Measurements from ENCODE around the gene PCSK2.

Gene PCSK2

GRCh38 chr20:17300113-17300512, 73.3 kb downstream of the PCSK2 start:
- Histone ChIP-seq H3K4me3 (ENCODE audit: low read depth, low read length) (no peak overlapping the region), H3K4me1 (ENCODE audit: control insufficient read depth, insufficient read depth, low read length) (peaks cover 3% of the 10 kb centered on the region; the same call in 1 of the 2 replicates), H3K36me3 (ENCODE audit: control insufficient read depth, insufficient read depth, low read length) (no peaks in the 10 kb centered on the region), H3K27me3 (ENCODE audit: control insufficient read depth, insufficient read depth, low read length) (no peaks in the 10 kb centered on the region), H3K9ac (ENCODE audit: low read length) (no peak overlapping the region), H3K27ac (ENCODE audit: low read depth, low read length) (no peak overlapping the region), H3K9me3 (ENCODE audit: control insufficient read depth, insufficient read depth, low read depth, low read length) (peaks cover 7% of the 10 kb centered on the region; the same call in 1 of the 2 replicates)

- H3K27me3 ChIP-seq (ENCODE audit: control insufficient read depth, insufficient read depth, low read length) = no peaks in the 10 kb centered on the region
- H3K9ac ChIP-seq (ENCODE audit: low read length) = no peak overlapping the region
- no peaks in the 10 kb centered on the region for H3K36me3 ChIP-seq (ENCODE audit: control insufficient read depth, insufficient read depth, low read length)
- H3K27ac ChIP-seq (ENCODE audit: low read depth, low read length) = no peak overlapping the region
- H3K9me3 ChIP-seq (ENCODE audit: control insufficient read depth, insufficient read depth, low read depth, low read length) = peaks cover 7% of the 10 kb centered on the region; the same call in 1 of the 2 replicates
- H3K4me3 ChIP-seq (ENCODE audit: low read depth, low read length) = no peak overlapping the region
- peaks cover 5% of the 10 kb centered on the region; the same call in 1 of the 2 replicates for H3K4me1 ChIP-seq (ENCODE audit: control insufficient read depth, insufficient read depth, low read length)
Measured at GRCh38 chr20:17304774-17305173, 77.9 kb downstream of the PCSK2 start.

- Histone ChIP-seq H3K9me3 (ENCODE audit: control insufficient read depth, insufficient read depth, low read depth, low read length) (peaks cover 7% of the 10 kb centered on the region; the same call in 1 of the 2 replicates), H3K4me3 (ENCODE audit: low read depth, low read length) (no peak overlapping the region), H3K9ac (ENCODE audit: low read length) (no peak overlapping the region), H3K36me3 (ENCODE audit: control insufficient read depth, insufficient read depth, low read length) (no peaks in the 10 kb centered on the region), H3K27ac (ENCODE audit: low read depth, low read length) (no peak overlapping the region), H3K27me3 (ENCODE audit: control insufficient read depth, insufficient read depth, low read length) (no peaks in the 10 kb centered on the region), H3K4me1 (ENCODE audit: control insufficient read depth, insufficient read depth, low read length) (peaks cover 5% of the 10 kb centered on the region; the same call in 1 of the 2 replicates)
Measured at GRCh38 chr20:17306427-17306826, 79.6 kb downstream of the PCSK2 start.

GRCh38 chr20:17314264-17314663, 87.4 kb downstream of the PCSK2 start:
- no peaks in the 10 kb centered on the region for H3K9me3 ChIP-seq (ENCODE audit: control insufficient read depth, insufficient read depth, low read depth, low read length)

GRCh38 chr20:17315407-17316231, 88.8 kb downstream of the PCSK2 start:
- H3K27me3 ChIP-seq (ENCODE audit: control insufficient read depth, insufficient read depth, low read length) = no peaks in the 10 kb centered on the region
- H3K9ac ChIP-seq (ENCODE audit: low read length) = no peak overlapping the region
- H3K4me3 ChIP-seq (ENCODE audit: low read depth, low read length) = peak overlapping the region; percentile 37; the same call in 1 of the 2 replicates

More at GRCh38 chr20:17314264-17314663, 87.4 kb downstream of the PCSK2 start:
- Histone ChIP-seq H3K36me3 (ENCODE audit: control insufficient read depth, insufficient read depth, low read length) (no peaks in the 10 kb centered on the region), H3K27me3 (ENCODE audit: control insufficient read depth, insufficient read depth, low read length) (no peaks in the 10 kb centered on the region), H3K9ac (ENCODE audit: low read length) (no peak overlapping the region), H3K4me3 (ENCODE audit: low read depth, low read length) (no peak overlapping the region), H3K4me1 (ENCODE audit: control insufficient read depth, insufficient read depth, low read length) (no peaks in the 10 kb centered on the region), H3K27ac (ENCODE audit: low read depth, low read length) (no peak overlapping the region)

GRCh38 chr20:17316316-17317038, 89.6 kb downstream of the PCSK2 start:
- Histone ChIP-seq H3K27me3 (ENCODE audit: control insufficient read depth, insufficient read depth, low read length) (no peaks in the 10 kb centered on the region), H3K4me3 (ENCODE audit: low read depth, low read length) (no peak overlapping the region), H3K9me3 (ENCODE audit: control insufficient read depth, insufficient read depth, low read depth, low read length) (no peaks in the 10 kb centered on the region), H3K4me1 (ENCODE audit: control insufficient read depth, insufficient read depth, low read length) (no peaks in the 10 kb centered on the region), H3K27ac (ENCODE audit: low read depth, low read length) (no peak overlapping the region), H3K36me3 (ENCODE audit: control insufficient read depth, insufficient read depth, low read length) (no peaks in the 10 kb centered on the region), H3K9ac (ENCODE audit: low read length) (no peak overlapping the region)

More at GRCh38 chr20:17315407-17316231, 88.8 kb downstream of the PCSK2 start:
- Histone ChIP-seq H3K36me3 (ENCODE audit: control insufficient read depth, insufficient read depth, low read length) (no peaks in the 10 kb centered on the region), H3K4me1 (ENCODE audit: control insufficient read depth, insufficient read depth, low read length) (no peaks in the 10 kb centered on the region), H3K27ac (ENCODE audit: low read depth, low read length) (no peak overlapping the region), H3K9me3 (ENCODE audit: control insufficient read depth, insufficient read depth, low read depth, low read length) (no peaks in the 10 kb centered on the region)

GRCh38 chr20:17317341-17317740, 90.5 kb downstream of the PCSK2 start:
- no peaks in the 10 kb centered on the region for H3K9me3 ChIP-seq (ENCODE audit: control insufficient read depth, insufficient read depth, low read depth, low read length)
- H3K27ac ChIP-seq (ENCODE audit: low read depth, low read length) = no peak overlapping the region
- no peaks in the 10 kb centered on the region for H3K27me3 ChIP-seq (ENCODE audit: control insufficient read depth, insufficient read depth, low read length)
- H3K4me1 ChIP-seq (ENCODE audit: control insufficient read depth, insufficient read depth, low read length) = no peaks in the 10 kb centered on the region
- H3K9ac ChIP-seq (ENCODE audit: low read length) = no peak overlapping the region
- H3K4me3 ChIP-seq (ENCODE audit: low read depth, low read length) = no peak overlapping the region
- H3K36me3 ChIP-seq (ENCODE audit: control insufficient read depth, insufficient read depth, low read length) = no peaks in the 10 kb centered on the region

- H3K9ac ChIP-seq (ENCODE audit: low read length) = no peak overlapping the region
- no peaks in the 10 kb centered on the region for H3K36me3 ChIP-seq (ENCODE audit: control insufficient read depth, insufficient read depth, low read length)
- no peak overlapping the region for H3K4me3 ChIP-seq (ENCODE audit: low read depth, low read length)
- H3K9me3 ChIP-seq (ENCODE audit: control insufficient read depth, insufficient read depth, low read depth, low read length) = no peaks in the 10 kb centered on the region
- H3K27ac ChIP-seq (ENCODE audit: low read depth, low read length) = no peak overlapping the region
- no peaks in the 10 kb centered on the region for H3K27me3 ChIP-seq (ENCODE audit: control insufficient read depth, insufficient read depth, low read length)
- H3K4me1 ChIP-seq (ENCODE audit: control insufficient read depth, insufficient read depth, low read length) = no peaks in the 10 kb centered on the region
Measured at GRCh38 chr20:17320456-17320855, 93.6 kb downstream of the PCSK2 start.

- H3K4me3 ChIP-seq (ENCODE audit: low read depth, low read length) = no peak overlapping the region
- no peaks in the 10 kb centered on the region for H3K36me3 ChIP-seq (ENCODE audit: control insufficient read depth, insufficient read depth, low read length)
- H3K27ac ChIP-seq (ENCODE audit: low read depth, low read length) = no peak overlapping the region
- H3K27me3 ChIP-seq (ENCODE audit: control insufficient read depth, insufficient read depth, low read length) = no peaks in the 10 kb centered on the region
- H3K4me1 ChIP-seq (ENCODE audit: control insufficient read depth, insufficient read depth, low read length) = no peaks in the 10 kb centered on the region
- H3K9me3 ChIP-seq (ENCODE audit: control insufficient read depth, insufficient read depth, low read depth, low read length) = no peaks in the 10 kb centered on the region
- H3K9ac ChIP-seq (ENCODE audit: low read length) = no peak overlapping the region
Measured at GRCh38 chr20:17326096-17326495, 99.3 kb downstream of the PCSK2 start.

- H3K4me1 ChIP-seq (ENCODE audit: control insufficient read depth, insufficient read depth, low read length) = no peaks in the 10 kb centered on the region
- no peaks in the 10 kb centered on the region for H3K36me3 ChIP-seq (ENCODE audit: control insufficient read depth, insufficient read depth, low read length)
- no peaks in the 10 kb centered on the region for H3K27me3 ChIP-seq (ENCODE audit: control insufficient read depth, insufficient read depth, low read length)
- H3K9ac ChIP-seq (ENCODE audit: low read length) = no peak overlapping the region
- no peak overlapping the region for H3K4me3 ChIP-seq (ENCODE audit: low read depth, low read length)
- no peak overlapping the region for H3K27ac ChIP-seq (ENCODE audit: low read depth, low read length)
- no peaks in the 10 kb centered on the region for H3K9me3 ChIP-seq (ENCODE audit: control insufficient read depth, insufficient read depth, low read depth, low read length)
Measured at GRCh38 chr20:17327185-17328148, 100.6 kb downstream of the PCSK2 start.

All from HUES6 (cell line).